MM.1S (cell line): Measurements from ENCODE around the gene XPNPEP1.
A peak's percentile ranks its signal among the peaks of the same experiment; 100 is the strongest.

Experiments
- DNase-seq: peaks from one replicate; pipeline ENCODE4 v3.0.0-alpha.2; 2015
- H2AFZ ChIP-seq: fragments of 300-600 bp; sonication (generic); 2 replicates; pipeline ENCODE4 v1.6.0; 2016; ENCODE audit warnings: antibody characterized with exemption, low read length
- H3F3A ChIP-seq: fragments of 300-600 bp; sonication (generic); 2 replicates; pipeline ENCODE4 v1.6.1; 2016; ENCODE audit warnings: mild to moderate bottlenecking, antibody characterized with exemption, low read length, moderate library complexity, mixed read lengths; ENCODE audit not compliant: insufficient read depth
- H3K27ac ChIP-seq: fragments of 300-600 bp; sonication (generic); 2 replicates; pipeline ENCODE4 v1.5.1; 2016; ENCODE audit warnings: mild to moderate bottlenecking, low read length
- H3K27me3 ChIP-seq: fragments of 300-600 bp; sonication (generic); replicated peaks from 2 replicates; pipeline ENCODE4 v1.6.0; 2016; ENCODE audit warnings: low read length; ENCODE audit not compliant: insufficient read depth
- H3K36me3 ChIP-seq: fragments of 300-600 bp; sonication (generic); replicated peaks from 2 replicates; pipeline ENCODE4 v1.6.1; 2016; ENCODE audit warnings: mild to moderate bottlenecking, low read length, mixed read lengths; ENCODE audit not compliant: insufficient read depth
- H3K4me1 ChIP-seq: fragments of 300-600 bp; sonication (generic); 2 replicates; pipeline ENCODE4 v1.6.1; 2016; ENCODE audit warnings: low read length, mixed read lengths
- H3K4me2 ChIP-seq: fragments of 300-600 bp; sonication (generic); 2 replicates; pipeline ENCODE4 v1.6.0; 2016; ENCODE audit warnings: low read depth, low read length
- H3K4me3 ChIP-seq: fragments of 300-600 bp; sonication (generic); 2 replicates; pipeline ENCODE4 v1.5.1; 2016; ENCODE audit warnings: low read length, mixed read lengths
- H3K79me2 ChIP-seq: fragments of 300-600 bp; sonication (generic); 2 replicates; pipeline ENCODE4 v1.6.1; 2016; ENCODE audit warnings: mixed run types, low read length, mixed read lengths
- H3K9ac ChIP-seq: fragments of 300-600 bp; sonication (generic); 2 replicates; pipeline ENCODE4 v1.6.1; 2016; ENCODE audit warnings: low read length, mixed read lengths
- H3K9me2 ChIP-seq: fragments of 300-600 bp; sonication (generic); replicated peaks from 2 replicates; pipeline ENCODE4 v1.6.1; 2016; ENCODE audit warnings: mild to moderate bottlenecking, low read length, mixed read lengths; ENCODE audit not compliant: insufficient read depth
- H3K9me3 ChIP-seq: fragments of 300-600 bp; sonication (generic); replicated peaks from 2 replicates; pipeline ENCODE4 v1.6.1; 2016; ENCODE audit warnings: mild to moderate bottlenecking, low read length, mixed read lengths; ENCODE audit not compliant: insufficient read depth
- H4K20me1 ChIP-seq: fragments of 300-600 bp; sonication (generic); 2 replicates; pipeline ENCODE4 v1.6.1; 2016; ENCODE audit warnings: mild to moderate bottlenecking, low read length, moderate library complexity, mixed read lengths; ENCODE audit not compliant: insufficient read depth
- EZH2 ChIP-seq: fragments of 300-600 bp; sonication (generic); optimal IDR thresholded peaks from 2 replicates; pipeline ENCODE3; 2017; ENCODE audit warnings: low read depth, mild to moderate bottlenecking, antibody characterized with exemption, low read length, mixed read lengths
- EZH2phosphoT487 ChIP-seq: fragments of 300-600 bp; sonication (generic); IDR thresholded peaks from 2 replicates; pipeline ENCODE4 v1.6.1; 2018; ENCODE audit warnings: antibody characterized with exemption, low read length
- TF ChIP-seq, protein P1 (sequence below): fragments of 300-600 bp; sonication (generic); IDR thresholded peaks from 2 replicates; pipeline ENCODE4 v1.5.1; 2016; ENCODE audit warnings: antibody characterized with exemption, low read length, mixed read lengths

Gene XPNPEP1

DNA sequence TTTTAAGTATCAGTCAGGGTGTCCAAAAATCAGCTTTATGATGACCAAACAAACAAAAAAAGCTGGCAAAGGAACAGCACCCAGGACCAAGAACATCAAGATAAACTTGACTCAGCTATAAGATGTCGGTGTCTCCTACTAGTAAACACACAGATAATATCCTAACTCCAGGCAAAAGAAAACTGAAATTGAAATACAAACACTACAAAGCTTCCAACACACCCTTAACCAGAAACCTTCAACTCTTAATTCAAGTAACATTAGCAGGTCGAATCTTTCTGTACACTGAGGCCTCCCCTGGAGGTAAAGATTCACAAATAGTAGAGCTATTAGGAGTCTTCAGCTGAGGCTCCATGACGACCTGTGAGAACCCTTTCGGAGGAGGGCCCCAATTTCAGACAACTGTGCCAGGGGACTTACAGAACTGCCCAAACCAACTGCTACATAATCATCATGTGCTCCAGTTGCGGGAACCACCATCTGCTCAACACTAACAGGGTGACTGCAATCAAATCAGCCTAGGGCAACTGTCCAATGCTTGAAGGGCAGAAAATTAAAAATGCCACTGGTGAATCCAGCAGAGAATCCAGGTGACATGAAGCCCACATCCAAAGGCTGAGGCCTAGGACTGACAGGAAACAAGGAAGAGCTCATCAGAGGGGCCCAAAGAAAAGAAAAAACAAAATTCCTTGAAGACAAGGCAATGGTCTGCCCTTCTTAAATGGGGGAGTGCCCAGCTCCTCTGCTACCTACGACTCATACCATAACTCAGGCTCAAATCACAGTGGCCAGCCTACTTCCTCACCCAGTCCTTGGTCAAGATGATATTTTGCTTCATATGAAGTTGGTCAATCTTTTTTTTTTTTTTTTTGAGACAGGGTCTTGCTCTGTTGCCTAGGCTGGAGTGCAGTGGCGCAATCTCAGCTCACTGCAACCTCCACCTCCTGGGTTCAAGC lies 20.0 kb downstream of the XPNPEP1 start:
- H3K4me2 ChIP-seq, result peak overlapping the region; percentile 94
- H3K27me3 ChIP-seq, result no peaks in the 10 kb centered on the region
- H4K20me1 ChIP-seq, result no peaks in the 10 kb centered on the region
- peak overlapping the region; percentile 43 for H3K4me3 ChIP-seq
- no peaks in the 10 kb centered on the region for H3K9me3 ChIP-seq
- H3K79me2 ChIP-seq, result peaks cover 51% of the 10 kb centered on the region
- H3K9ac ChIP-seq, result peak overlapping the region; percentile 38; the same call in 1 of the 2 replicates
- no peaks in the 10 kb centered on the region for H3K9me2 ChIP-seq
- peaks cover 11% of the 10 kb centered on the region for H3F3A ChIP-seq
- H3K36me3 ChIP-seq, result peaks cover 10% of the 10 kb centered on the region
- peak overlapping the region; percentile 75 for H3K27ac ChIP-seq
- peak; percentile 81 for DNase-seq
- H2AFZ ChIP-seq, result peak overlapping the region; percentile 55
- H3K4me1 ChIP-seq, result peaks cover 26% of the 10 kb centered on the region
- TF ChIP-seq EZH2phosphoT487, result no peak
- TF ChIP-seq EZH2, result no peak
- TF ChIP-seq, protein P1, sequence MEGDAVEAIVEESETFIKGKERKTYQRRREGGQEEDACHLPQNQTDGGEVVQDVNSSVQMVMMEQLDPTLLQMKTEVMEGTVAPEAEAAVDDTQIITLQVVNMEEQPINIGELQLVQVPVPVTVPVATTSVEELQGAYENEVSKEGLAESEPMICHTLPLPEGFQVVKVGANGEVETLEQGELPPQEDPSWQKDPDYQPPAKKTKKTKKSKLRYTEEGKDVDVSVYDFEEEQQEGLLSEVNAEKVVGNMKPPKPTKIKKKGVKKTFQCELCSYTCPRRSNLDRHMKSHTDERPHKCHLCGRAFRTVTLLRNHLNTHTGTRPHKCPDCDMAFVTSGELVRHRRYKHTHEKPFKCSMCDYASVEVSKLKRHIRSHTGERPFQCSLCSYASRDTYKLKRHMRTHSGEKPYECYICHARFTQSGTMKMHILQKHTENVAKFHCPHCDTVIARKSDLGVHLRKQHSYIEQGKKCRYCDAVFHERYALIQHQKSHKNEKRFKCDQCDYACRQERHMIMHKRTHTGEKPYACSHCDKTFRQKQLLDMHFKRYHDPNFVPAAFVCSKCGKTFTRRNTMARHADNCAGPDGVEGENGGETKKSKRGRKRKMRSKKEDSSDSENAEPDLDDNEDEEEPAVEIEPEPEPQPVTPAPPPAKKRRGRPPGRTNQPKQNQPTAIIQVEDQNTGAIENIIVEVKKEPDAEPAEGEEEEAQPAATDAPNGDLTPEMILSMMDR, result no peak

DNA sequence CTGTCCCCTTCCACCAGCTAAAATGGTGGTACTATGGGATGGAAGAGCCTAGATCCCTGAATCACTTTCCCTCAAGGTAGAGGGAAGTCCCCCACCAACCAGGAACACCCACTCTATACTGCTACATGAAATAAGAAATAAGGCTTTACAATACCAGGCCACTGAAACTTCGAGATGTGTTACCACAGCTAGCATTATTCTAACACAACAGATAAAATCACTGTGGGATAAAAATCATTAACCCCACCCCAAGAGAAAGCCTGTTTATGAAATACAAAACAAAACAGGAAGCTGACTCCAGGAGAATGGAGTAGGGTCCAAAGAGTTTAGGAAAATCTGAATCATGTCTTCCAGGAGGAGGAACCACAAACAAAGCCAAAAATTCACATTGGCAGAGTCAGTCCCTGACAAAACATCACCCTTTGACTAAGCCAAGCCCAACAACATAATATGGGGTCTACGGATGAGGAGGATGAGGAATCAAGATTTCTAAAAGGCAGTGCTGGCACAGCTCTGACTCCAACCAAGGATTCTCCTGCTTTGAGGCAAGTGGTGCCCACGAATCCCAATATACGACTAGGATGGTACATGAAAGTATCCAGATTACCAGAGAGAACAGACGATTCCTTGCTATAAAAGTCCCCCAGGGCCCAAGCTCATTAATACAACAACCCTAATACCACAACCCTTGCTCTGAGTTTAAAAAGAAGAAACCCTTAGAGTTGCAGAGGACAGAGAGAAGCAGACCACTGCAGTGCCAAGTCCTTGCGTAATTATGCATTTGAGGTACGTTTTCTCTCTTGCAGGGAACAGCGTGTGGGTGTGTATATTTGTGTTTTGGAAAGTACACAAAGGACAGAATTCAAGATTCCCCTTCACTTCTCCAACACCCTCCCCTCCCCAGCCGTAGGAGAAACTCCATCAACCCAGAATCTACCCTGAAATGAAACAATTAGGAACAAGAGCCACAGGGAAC lies 23.7 kb downstream of the XPNPEP1 start:
- Histone ChIP-seq H3K4me3 (no peak overlapping the region), H3K36me3 (no peaks in the 10 kb centered on the region; the same call in 1 of the 2 replicates), H3F3A (peaks cover 11% of the 10 kb centered on the region), H3K27me3 (no peaks in the 10 kb centered on the region), H3K79me2 (peaks cover 55% of the 10 kb centered on the region), H3K4me1 (peaks cover 25% of the 10 kb centered on the region), H4K20me1 (no peaks in the 10 kb centered on the region), H2AFZ (no peak overlapping the region), H3K9me3 (no peaks in the 10 kb centered on the region), H3K9ac (no peak overlapping the region), H3K27ac (no peak overlapping the region), H3K9me2 (no peaks in the 10 kb centered on the region), H3K4me2 (no peak overlapping the region)
- TF ChIP-seq EZH2, result no peak
- no peak for TF ChIP-seq EZH2phosphoT487
- TF ChIP-seq, protein P1, result no peak
- DNase-seq, result no peak

DNA sequence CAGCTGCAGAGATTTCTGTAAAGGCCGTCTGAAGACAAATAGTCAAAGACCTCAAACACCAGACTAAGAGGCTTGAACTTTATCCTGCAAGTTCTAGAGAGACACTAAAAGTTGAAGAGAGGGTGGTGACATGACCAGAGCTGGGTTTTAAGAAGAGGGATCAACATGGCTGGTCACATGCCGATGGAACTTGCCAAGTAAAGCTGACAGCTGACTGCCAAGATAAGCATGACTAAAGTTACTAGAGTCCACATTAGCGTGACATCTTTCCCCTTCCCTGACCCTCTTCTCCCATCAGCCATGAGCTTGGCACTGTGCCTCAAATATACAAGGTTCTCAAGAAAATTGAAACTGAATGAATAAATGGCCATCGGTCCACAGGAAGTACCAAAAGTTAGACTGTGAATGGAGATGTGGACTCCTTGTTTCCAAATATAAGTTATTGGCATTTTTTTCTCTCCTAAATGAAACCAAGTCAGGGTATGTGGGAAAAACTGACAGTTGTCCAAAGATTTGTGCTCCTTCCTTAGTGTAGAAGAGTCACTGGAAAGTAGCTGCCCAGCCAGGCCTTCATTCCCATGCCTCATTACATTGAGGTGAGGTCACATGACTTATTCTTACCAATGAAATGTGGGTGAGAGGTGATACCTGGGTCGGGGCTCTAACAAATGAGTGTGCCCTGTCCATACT lies 24.5 kb downstream of the XPNPEP1 start:
- Histone ChIP-seq H3K9me3 (no peaks in the 10 kb centered on the region), H3K27me3 (no peaks in the 10 kb centered on the region), H3K4me1 (peaks cover 17% of the 10 kb centered on the region), H3F3A (peaks cover 11% of the 10 kb centered on the region), H3K9me2 (no peaks in the 10 kb centered on the region), H3K79me2 (peaks cover 57% of the 10 kb centered on the region), H4K20me1 (no peaks in the 10 kb centered on the region), H3K36me3 (no peaks in the 10 kb centered on the region; the same call in 1 of the 2 replicates), H3K9ac (no peak overlapping the region), H3K4me3 (no peak overlapping the region), H3K27ac (no peak overlapping the region), H2AFZ (no peak overlapping the region), H3K4me2 (no peak overlapping the region)
- no peak for TF ChIP-seq EZH2phosphoT487
- TF ChIP-seq EZH2, result no peak
- TF ChIP-seq, protein P1, result no peak
- no peak for DNase-seq
